ENCODE results near the gene DGKQ.

Gene DGKQ

GRCh38 chr4:996030-996996 is 22.9 kb upstream of the DGKQ start:
- FAIRE-seq, result no peak

GRCh38 chr4:995311-996026 is 22.1 kb upstream of the DGKQ start:
- no peak for FAIRE-seq

More at GRCh38 chr4:996030-996996, 22.9 kb upstream of the DGKQ start:
- no peak for DNase-seq (ENCODE audit: low spot score)

GRCh38 chr4:993111-994029 is 20.0 kb upstream of the DGKQ start, which contains the start of gene SLC26A1:
SLC26A1 (minus strand) TSS chr4:993404; CDS start chr4:991703, 1,701 bp downstream.
- FAIRE-seq (peak; percentile 53), DNase-seq (ENCODE audit: low spot score) (peak; percentile 80)

More at GRCh38 chr4:995311-996026, 22.1 kb upstream of the DGKQ start:
- DNase-seq (ENCODE audit: low spot score), result no peak

- FAIRE-seq, result peak; percentile 89
- peak; percentile 94 for DNase-seq (ENCODE audit: low spot score)
Observed at GRCh38 chr4:992297-993110, 19.1 kb upstream of the DGKQ start.

GRCh38 chr4:991451-992296 is 18.3 kb upstream of the DGKQ start:
- DNase-seq (ENCODE audit: low spot score) (no peak), FAIRE-seq (no peak)

GRCh38 chr4:990746-991367 is 17.5 kb upstream of the DGKQ start:
- DNase-seq (ENCODE audit: low spot score) (no peak), FAIRE-seq (no peak)

GRCh38 chr4:989722-990471 is 16.5 kb upstream of the DGKQ start:
- DNase-seq (ENCODE audit: low spot score) (no peak), FAIRE-seq (no peak)

- FAIRE-seq (no peak), DNase-seq (ENCODE audit: low spot score) (no peak)
Observed at GRCh38 chr4:988726-989721, 15.7 kb upstream of the DGKQ start.

GRCh38 chr4:987624-988513 is 14.5 kb upstream of the DGKQ start:
- peak; percentile 85 for DNase-seq (ENCODE audit: low spot score)
- FAIRE-seq, result peak; percentile 42

GRCh38 chr4:986879-987623 is 13.7 kb upstream of the DGKQ start, which contains the start of gene IDUA:
IDUA (plus strand) TSS chr4:987044; CDS start chr4:987085, 41 bp downstream.
- FAIRE-seq (no peak), DNase-seq (ENCODE audit: low spot score) (peak; percentile 67)

- DNase-seq (ENCODE audit: low spot score) (no peak), FAIRE-seq (no peak)
Observed at GRCh38 chr4:986428-986878, 13.1 kb upstream of the DGKQ start.

GRCh38 chr4:985123-985830 is 11.9 kb upstream of the DGKQ start:
- DNase-seq (ENCODE audit: low spot score), result no peak
- FAIRE-seq, result no peak

- DNase-seq (ENCODE audit: low spot score) (no peak), FAIRE-seq (no peak)
Observed at GRCh38 chr4:984336-985054, 11.1 kb upstream of the DGKQ start.

- DNase-seq (ENCODE audit: low spot score) (no peak), FAIRE-seq (no peak)
Observed at GRCh38 chr4:982814-983213, 9.4 kb upstream of the DGKQ start.
